ENCODE results near the gene FXYD3.

DNA sequence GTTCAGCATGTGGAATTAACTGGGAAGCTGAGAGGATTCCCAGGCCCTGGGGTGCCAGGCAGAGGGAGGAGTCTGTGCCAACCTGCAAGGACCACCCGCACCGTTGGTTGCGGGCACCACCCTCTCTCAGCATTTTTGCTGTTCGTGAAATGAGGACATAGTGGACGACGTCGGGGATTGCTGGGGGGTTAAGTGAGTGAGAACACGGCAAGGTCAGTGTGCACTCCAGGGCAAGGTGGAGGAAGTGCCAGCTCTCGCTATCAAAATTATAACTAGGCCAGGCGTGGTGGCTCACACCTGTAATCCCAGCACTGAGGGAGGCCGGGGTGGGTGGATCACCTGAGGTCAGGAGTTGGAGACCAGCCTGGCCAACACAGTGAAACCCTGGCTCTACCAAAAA lies 2.2 kb downstream of the FXYD3 start:
- TF ChIP-seq, protein P1, sequence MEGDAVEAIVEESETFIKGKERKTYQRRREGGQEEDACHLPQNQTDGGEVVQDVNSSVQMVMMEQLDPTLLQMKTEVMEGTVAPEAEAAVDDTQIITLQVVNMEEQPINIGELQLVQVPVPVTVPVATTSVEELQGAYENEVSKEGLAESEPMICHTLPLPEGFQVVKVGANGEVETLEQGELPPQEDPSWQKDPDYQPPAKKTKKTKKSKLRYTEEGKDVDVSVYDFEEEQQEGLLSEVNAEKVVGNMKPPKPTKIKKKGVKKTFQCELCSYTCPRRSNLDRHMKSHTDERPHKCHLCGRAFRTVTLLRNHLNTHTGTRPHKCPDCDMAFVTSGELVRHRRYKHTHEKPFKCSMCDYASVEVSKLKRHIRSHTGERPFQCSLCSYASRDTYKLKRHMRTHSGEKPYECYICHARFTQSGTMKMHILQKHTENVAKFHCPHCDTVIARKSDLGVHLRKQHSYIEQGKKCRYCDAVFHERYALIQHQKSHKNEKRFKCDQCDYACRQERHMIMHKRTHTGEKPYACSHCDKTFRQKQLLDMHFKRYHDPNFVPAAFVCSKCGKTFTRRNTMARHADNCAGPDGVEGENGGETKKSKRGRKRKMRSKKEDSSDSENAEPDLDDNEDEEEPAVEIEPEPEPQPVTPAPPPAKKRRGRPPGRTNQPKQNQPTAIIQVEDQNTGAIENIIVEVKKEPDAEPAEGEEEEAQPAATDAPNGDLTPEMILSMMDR (IDR thresholded peaks at IDR 0.05), result no peak
- TF ChIP-seq, protein P2, sequence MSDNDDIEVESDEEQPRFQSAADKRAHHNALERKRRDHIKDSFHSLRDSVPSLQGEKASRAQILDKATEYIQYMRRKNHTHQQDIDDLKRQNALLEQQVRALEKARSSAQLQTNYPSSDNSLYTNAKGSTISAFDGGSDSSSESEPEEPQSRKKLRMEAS (IDR thresholded peaks at IDR 0.05; ENCODE audit: low read depth), result no peak
- no peak for TF ChIP-seq SMC3 (IDR thresholded peaks at IDR 0.05; ENCODE audit: low read depth, low read length)
- no peak for TF ChIP-seq FOXJ3 (CRISPR knock-in tag; IDR thresholded peaks at IDR 0.05)
- no peak for TF ChIP-seq TAF1 (IDR thresholded peaks at IDR 0.05; ENCODE audit: borderline replicate concordance, low read depth, low read length)
- no peak for TF ChIP-seq RFX5 (IDR thresholded peaks at IDR 0.05; ENCODE audit: low read length)
- TF ChIP-seq NRF1 (IDR thresholded peaks at IDR 0.05; ENCODE audit: low read depth, low read length), result no peak

Measured in SK-N-SH (cell line).